NCI-H446 (cell line): Measurements from ENCODE around the gene CELA3B.
A peak's percentile ranks its signal among the peaks of the same experiment; 100 is the strongest.
"Not testable (repeated sequence)": the region's sequence is repeated elsewhere in the genome, so short reads cannot be mapped to it uniquely, and the experiment has no call there.

Experiments
- DNase-seq, 2 experiments: peaks; one replicate each; lab custom pipeline; 2025; lab: John Stamatoyannopoulos, UW

The CELA3B gene

DNA sequence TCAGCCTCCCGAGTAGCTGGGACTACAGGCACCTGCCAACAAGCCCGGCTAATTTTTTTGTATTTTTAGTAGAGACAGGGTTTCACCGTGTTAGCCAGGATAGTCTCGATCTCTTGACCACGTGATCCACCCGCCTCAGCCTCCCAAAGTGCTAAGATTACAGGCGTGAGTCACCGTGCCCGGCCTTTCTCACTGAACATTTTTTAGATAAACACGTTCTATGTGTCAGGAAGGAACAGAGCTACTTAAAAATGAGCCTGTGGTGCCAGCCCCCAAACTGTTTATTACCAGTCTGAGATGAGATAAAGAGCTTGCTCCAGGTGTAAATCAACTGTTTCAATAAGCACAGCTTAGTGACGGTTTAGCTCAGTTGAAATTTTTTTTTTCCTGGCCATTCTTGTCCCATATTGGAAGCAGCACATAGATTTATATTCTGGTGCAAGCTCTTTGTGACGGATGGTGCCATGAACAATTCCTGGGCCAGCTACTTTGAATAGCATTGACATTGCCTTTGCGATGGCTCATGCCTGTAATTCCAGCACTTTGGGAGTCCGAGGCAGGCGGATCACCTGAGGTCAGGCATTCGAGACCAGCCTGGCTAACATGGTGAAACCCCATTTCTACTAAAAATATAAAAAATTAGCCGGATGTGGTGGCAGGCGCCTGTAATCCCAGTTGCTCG, 33.7 kb upstream of the CELA3B start:
- not testable (repeated sequence) for DNase-seq

DNA sequence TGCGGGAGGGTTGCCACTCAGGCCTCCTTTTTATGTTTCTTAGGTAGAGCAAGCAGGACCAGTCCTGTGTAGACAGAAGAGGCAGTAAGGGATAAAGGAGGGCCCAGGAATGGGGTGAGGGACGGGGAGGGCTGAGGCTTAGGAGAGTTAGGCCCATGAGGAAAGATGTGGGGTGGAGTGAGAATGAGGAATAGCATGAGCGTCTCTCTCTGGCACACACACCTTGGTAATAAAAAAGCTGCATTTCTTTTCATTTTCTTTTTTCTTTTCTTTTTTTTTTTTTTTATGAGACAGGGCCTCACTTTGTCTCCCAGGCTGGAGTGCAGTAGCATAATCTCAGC, 32.1 kb upstream of the CELA3B start:
- DNase-seq: no peak

DNA sequence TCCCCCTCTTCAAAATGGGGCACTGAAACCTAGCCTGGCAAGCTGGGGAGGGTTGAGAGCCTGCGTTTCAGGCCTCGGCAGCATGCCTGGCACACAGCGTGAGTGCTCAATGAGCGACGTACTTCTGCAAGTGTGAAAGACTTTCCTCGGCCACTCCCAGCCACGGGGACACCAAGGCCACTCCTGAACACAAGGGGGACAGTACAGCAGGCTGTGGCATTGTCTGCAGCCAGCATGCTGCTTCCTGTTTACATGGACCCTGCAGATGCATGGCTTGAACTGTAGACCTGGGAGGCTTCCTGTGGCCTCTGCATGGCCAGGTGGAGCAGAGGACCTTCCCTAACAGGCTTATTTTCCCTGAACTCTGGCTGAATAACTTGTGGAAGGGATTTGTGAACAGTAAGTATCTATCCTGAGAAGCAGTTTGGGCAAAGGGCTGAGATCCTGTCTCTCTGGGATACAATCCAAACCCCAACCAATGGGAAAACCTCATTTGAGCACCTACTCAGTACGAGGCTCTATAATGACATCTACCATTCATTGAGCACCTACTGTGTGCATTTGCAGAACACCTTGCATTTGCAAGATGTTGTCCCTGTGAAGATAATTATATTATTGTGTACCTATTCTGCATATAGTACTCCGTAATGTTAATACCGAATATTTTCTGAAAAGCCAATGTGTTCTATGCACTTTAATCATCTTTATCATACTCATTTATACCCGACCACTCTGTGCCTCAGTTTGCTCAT, 29.8 kb upstream of the CELA3B start:
- DNase-seq: no peak

DNA sequence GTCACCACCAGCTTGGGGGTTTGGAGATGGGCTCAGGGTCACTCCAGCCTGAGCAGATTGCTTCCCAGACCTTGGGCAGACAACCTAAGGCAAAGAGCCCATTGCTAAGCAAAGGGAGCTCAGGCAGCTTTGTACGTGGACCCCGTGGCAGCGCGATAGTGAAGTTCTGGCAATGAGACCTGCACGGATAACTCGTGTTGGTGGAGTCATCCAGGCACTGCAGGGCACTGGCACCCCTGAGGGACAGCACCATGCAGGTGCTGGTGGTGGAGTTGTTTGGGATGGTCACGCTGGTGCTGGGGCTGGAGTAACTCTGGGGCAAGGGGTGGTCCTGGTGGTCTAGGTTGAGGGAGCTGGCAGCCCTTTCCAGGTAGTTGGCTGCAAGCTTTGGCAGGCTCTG, 26.1 kb upstream of the CELA3B start:
- DNase-seq: no peak

DNA sequence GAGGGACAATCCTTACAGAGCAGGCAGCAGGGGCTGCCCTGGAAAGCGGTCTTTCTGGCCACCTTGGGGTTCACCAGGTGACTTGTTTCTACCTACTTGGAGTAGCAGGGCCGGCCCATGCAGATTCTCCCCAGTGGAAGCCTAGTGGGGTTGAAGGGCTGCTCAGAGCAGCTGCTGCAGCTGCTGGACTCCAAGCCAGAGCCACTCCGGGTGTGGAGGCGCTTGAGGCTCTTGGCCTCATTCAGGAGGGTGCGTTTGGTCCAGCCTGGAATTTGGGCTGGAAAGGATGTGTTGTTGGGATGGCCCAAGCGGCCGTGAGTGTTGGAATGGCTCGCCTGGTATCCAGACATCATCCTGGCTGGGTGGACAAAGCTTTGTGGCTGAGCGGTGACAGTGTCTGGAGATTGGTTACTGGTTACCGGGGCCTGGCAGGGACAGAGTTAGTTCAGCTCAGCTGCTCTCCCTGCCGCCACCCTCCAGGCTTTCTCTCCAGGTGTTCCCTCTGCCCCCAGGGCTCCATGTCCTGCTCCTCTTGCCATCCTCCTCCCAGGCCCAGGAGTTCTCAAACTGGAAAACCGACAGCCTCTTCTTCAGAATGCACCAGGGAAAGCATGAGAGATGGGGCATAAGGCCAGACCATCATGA, 25.5 kb upstream of the CELA3B start:
- no peak for DNase-seq

DNA sequence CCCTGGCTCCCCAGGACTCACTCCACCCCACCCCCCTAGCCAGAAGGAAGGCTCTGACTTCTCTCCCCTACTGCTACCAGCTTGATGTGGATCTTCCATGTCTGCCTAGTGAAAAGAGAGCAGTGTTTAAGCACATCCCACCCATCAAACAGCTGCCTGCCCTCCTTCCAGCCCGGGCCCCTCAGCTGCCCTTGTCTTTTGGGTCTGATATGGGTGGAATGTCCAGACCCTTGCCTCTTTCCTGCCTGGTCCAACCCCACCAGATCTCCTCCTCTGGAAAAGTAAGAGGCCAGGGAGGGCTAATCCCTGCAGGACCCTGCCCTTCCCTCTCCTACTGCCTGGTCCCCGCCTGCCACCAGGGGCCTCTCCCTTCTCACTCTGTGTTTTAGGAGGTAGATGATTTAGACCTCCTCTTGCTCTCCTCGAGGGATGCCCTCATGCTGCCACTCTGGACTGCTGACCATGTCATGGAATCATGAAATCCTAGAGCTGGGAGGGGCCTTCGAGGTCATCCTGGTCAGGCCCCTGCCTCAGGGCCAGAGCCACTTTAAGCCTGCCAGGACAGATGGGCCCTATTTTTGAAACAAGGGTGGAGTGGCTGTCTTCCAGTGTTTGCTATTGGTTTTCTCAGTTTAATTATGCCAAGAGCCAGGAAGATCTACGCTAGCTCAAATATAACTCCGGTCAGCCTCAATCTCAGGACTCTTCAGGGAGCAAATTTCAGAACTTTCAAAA, 23.9 kb upstream of the CELA3B start:
- no peak for DNase-seq

DNA sequence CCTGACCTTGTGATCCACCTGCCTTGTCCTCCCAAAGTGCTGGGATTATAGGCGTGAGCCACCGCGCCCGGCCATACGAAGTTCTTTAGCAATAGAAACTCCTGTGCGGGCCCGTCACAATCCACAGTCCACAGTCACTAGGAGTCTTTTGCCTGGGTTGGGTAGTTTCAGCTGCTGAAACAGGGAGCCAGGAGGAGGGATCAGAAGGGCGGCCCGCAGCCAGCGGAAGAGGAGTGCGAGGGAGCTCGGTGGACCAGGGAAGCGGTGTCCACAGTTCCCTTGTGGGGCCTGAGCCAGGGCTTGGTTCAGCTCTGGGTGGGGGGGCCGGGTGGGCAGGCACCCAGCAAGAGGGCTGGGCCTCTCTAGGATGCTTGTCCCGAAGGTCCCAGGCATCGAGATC, 21.8 kb upstream of the CELA3B start:
- no peak for DNase-seq

DNA sequence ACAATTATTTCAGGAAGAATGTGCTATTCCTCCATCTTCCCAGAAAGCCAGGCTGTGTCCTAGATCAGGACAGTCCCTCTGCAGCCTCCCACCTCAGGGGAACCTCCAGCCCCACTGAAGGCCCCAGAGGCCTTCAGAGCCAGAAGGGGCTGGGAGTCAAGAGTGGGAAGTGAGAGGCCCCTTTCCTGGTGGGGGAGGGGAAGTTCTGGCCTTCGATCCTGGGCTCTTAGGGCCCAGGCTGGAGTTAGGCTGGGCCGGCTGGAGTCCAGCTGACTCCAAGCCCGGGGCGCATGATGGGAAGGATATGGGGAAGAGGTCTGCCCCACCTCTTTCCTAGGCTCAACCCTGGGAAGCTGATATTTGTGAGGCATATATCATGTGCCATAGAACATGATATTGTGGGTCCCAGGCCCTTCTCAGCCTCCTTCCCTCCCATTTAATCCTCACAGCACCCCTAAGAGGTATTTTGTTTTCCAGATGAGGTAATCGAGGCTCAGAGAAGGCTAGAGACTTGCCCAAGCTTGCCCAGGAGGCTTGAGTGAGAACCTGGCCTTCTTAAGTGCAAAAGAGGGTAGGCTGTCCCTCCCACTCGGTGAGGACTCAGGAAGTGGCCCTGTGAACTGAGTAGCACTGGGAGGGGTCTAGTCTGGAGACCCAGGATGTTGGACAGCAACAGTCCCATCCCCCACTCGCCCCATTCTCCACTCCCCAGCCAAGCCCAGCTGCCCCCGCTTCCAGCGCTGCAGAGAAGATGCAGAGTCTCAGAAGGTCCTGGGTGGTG, 21.1 kb upstream of the CELA3B start:
- no peak for DNase-seq

DNA sequence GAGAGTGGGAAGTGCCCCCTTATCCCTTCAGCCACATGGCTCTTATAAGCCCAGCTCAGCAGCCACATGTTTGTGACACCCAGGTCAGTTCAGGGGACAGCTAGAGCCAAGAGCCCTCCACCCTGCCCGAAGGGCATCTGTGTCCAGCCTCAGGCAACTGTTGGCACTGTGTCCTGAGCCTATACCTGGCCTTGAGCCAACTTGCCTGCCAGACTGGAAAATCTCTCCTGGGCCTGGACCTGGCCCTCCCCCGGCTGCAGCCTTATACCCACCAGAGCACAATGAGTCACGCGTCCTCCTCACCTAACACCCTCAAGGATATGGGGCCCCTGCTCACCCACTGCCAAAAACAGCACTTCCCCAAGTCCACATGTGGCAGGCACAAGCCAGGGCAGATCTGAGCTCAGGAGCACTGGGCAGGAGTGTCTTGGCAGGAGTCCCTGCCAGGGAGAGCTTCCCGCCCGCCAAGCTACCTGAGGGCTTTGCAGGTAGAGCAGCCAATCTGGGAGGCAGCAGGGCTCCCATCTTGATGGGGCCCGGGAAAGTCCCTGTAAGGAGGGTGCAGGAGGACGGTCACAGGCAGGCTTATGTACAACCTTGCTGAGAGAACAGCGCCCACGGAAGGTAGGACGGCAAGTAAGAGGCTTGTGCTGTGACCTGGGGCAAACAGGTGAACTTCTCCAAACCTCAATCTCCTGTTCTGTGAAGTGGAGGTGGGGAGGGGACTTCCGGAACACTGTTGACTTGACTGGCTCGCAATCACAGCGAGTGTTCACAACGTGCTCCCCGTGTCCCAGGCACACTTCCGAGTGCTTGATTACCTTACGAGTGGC, 19.9 kb upstream of the CELA3B start:
- peak in 1 of 2 experiments; percentile 36 for DNase-seq

DNA sequence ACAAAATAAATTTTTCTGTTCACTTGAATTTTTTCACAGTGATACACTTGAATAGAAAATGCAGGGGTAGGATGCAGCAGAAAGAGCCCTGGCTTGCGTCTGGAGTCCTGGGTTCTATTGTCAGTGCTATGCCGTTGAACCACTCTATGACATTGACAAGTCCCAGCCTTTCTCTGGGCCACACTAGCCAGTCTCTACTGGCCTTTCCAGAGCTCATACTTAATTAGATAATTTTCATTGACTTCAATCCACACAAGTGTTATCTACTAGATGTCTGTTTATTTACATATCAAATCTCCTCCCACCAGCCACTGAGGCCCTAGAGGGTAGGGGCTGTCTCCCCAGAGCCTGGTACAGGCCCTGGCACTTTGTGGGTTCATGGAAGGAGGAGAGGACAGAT, 15.5 kb upstream of the CELA3B start:
- no peak for DNase-seq

DNA sequence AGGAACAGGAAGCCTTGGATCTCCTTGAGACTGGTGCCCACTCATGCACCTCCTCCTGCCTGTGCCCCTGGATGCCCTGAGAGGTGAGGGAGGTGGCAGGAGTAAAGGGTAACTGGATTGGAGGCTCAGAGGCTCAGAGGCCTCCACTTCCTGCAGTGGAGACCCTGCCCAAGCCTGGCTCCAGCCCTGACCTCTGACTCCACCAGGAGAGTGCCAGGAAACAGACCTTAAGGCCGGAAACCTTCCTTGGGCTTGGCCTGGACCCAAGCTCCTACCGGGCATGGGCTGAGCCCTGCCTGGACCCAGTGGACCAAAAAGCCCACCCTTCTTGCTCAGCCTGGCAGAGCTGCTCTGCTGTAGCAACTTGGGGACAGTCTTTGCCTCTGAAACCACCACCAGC, 15.0 kb upstream of the CELA3B start:
- no peak for DNase-seq

DNA sequence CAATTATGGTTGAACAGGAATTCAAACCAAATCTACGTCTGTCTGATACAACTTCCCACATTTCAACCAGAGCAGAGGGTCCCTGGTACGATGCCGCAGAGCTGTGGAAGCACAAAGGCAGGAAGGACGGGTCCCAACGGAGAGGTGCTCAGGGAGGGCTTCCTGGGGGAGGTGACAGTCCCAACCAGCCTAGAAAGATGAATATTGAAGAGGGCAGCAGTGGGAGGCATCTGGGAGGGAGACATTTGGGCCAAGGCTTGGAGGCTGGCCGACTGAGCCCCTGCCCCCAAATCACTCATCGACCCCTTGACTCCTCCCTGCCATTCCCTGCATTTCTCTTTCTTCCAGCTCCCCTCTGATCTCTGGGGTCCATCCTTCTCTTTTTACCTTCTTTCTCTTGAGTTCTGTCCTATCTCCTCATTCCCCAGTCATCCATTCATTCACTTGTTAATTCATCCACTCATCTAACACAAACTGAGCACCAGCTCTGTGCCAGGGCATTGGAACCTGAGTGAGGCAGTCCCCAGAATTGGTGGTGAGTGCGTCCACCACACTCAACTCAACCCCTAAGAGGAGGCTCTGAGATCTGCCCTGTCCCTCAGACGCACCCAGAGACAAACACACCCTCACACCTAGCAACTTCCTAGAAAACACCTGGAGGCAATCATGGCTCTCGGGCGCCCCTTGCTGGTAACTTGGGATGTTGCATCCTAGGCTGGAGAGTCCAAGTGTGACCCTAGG, 13.2 kb upstream of the CELA3B start:
- DNase-seq: peak; percentile 67 to 70

DNA sequence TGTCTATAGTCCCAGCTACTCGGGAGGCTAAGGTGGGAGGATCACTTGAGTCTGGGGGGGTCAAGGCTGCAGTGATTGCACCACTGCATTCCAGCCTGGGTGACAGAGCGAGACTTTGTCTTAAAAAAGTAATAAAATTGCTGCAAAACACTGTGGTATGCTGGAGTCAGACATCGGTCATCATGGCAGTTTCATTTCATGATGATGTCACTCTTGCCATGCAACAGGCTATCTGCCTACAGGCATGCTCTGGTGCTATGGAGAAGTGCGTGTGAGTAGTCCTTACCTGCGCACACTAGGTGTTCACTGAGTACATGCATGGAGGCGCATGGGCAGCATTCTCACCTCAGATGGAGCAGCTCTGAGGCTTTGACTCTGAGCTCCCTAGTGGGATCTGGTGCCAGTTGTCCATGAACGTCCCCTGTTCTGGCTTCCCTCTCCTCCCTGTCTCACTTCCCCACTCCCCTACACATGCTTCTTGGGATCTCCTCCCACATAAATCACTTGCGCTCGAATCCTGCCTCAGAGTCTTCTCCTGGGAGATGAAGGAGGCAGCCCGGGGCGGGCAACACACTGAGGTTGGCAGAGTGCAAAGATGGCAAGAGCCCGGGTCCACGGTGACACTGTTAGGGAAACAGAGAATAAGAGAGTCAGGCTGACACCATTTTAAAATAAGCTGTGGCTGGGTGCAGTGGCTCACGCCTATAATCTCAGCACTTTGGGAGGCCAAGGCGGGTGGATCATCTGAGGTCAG, 10.4 kb upstream of the CELA3B start:
- DNase-seq: no peak

DNA sequence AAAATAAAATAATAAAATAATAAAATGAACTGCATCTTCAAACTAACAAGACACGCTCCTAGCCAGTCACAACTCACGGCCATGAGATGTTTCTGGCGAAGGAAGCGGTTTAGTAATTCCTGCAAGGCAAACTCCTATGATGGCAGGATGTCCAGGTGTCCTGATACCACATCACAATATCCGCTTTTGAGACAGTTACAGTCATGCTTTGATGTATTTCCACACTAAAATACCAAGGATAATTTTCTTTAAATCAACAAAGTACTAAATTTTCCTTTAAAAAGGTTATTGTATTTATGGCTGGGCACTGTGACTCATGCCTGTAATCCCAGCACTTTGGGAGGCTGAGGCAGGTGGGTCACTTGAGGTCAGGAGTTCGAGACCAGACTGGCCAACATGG, 9.6 kb upstream of the CELA3B start:
- not testable (repeated sequence) for DNase-seq

DNA sequence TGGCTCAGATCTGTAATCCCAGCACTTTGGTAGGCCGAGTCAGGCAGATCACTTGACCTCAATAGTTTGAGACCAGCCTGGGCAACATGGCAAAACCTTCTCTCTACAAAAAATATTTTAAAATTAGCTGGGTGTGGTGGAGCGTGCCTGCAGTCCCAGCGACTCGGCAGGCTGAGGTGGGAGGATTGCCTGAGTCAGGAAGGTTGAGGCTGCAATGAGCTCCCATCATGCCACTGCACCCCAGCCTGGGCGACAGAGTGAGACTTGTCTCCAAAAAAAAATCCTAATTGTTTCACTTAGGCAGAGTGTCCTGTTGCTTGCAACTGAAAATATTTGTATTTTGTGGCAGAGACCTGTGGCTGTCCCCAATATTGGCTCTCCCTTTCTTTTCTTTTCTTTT, 7.8 kb upstream of the CELA3B start:
- DNase-seq: not testable (repeated sequence)

DNA sequence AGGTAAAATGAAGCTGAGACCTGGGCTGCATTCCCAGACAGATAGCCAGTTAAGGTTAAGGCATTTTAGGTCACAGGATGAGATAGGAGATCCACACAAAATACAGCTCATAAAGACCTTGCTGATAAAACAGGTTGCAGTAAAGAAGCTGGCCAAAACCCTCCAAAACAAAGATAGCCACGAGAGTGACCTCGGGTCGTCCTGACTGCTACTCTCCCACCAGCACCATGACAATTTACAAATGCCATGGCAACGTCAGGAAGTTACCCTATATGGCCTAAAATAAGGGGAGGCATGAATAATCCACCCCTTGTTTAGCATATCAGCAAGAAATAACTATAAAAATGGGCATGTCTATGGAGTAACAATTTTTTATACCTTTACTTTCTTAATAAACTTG, 6.3 kb upstream of the CELA3B start:
- DNase-seq: not testable (repeated sequence)

DNA sequence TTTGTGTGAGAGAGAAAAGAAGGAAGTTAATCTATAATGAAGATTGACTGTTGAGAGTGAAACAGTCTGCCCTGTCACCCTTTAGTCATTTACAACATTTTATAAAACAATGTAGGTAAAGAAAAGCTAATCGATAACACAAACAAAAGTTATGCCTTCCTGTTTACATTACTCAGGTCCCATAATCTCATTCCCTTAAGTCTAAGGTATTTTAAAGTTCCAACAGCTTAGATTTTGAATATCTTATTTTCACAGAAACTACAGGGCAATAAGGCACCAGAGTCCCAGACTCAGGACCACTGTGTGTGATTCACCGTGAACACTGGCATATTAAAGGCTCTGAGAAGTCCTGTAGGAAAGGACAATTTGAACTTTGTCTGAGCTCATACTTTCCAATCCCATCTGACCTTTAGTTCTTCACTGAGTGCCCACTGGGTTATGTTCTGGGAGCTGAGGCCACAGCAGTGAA, 3.8 kb upstream of the CELA3B start:
- not testable (repeated sequence) for DNase-seq

DNA sequence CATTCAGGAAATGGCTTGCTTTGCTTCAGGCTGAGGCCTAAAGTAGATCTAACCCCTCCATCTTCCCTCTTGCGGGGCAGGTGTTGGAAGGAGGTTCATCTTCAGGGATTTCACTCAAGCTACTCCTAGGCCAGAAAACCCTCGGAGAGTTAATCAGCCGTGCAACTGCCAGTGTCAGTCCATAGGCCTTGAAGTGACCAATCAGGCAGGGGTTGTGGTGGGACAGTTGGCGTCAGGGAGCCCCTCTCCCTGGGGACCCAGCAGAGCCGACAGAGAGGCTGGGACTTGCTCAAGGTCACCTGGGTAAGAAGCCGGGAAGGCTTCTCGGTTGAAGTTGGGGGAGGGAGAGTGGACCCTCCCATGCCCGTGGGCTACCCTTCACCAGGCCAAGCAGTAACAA, 2.9 kb upstream of the CELA3B start:
- not testable (repeated sequence) for DNase-seq

DNA sequence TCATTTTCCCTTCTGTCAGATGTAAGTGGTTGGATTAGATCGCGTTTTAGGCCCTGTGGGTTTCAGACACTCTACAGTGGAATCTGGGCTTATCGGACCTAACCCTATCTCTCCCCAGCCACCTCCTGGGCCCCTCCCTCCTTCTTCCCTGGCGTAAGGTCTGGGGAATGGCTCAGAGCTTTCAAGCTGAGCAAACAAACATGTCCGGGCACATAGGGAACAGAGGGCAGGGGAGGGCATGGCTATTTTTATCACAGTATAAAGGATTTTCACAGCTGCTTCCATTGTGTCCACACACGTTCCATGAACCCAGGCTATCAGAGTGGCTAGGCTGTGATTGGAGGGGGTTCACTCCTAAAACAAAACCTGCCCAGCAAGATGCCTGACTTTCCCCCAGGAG, 2.1 kb upstream of the CELA3B start:
- DNase-seq: not testable (repeated sequence)
